Glutamatergic neuron (in vitro differentiated cells): ENCODE results near the gene AKAP3. TPM values are rescaled to one million over a fixed set of nuclear protein-coding genes. Genes with fewer than 3 reads are reported as not detected.

Experiments used
- DNase-seq: peaks from one replicate; pipeline ENCODE4 v3.0.0; 2022
- H3K27ac Mint-ChIP-seq: one replicate; pipeline ENCODE4 v1.8.0; 2020; ENCODE audit warnings: mild to moderate bottlenecking, mixed read lengths, inconsistent platforms; ENCODE audit not compliant: unreplicated experiment
- H3K27me3 Mint-ChIP-seq: one replicate; pipeline ENCODE4 v1.8.0; 2020; ENCODE audit warnings: mild to moderate bottlenecking, moderate library complexity, mixed read lengths, inconsistent platforms; ENCODE audit not compliant: unreplicated experiment
- H3K36me3 Mint-ChIP-seq: one replicate; pipeline ENCODE4 v1.8.0; 2020; ENCODE audit warnings: mild to moderate bottlenecking, mixed read lengths, inconsistent platforms; ENCODE audit not compliant: unreplicated experiment
- H3K4me1 Mint-ChIP-seq: one replicate; pipeline ENCODE4 v1.8.0; 2020; ENCODE audit warnings: mild to moderate bottlenecking, low read depth, mixed read lengths, inconsistent platforms; ENCODE audit not compliant: unreplicated experiment
- H3K4me3 Mint-ChIP-seq: one replicate; pipeline ENCODE4 v1.8.0; 2020; ENCODE audit warnings: mild to moderate bottlenecking, mixed read lengths, inconsistent platforms; ENCODE audit not compliant: unreplicated experiment
- H3K9me3 Mint-ChIP-seq: one replicate; pipeline ENCODE4 v1.8.0; 2020; ENCODE audit warnings: mild to moderate bottlenecking, moderate library complexity, mixed read lengths, inconsistent platforms; ENCODE audit not compliant: unreplicated experiment
- CTCF ChIP-seq: fragments of 200-600 bp; sonication (generic); IDR thresholded peaks from one replicate; pipeline ENCODE4 v1.5.0; 2021; ENCODE audit not compliant: partially characterized antibody, unreplicated experiment
- total RNA-seq: library from RNA; stranded (reverse); fragmentation: NEBNext Ultra II Directional; extraction: Animal tissue kit (Norgen Biotek cat#: 25700); gene quantifications from one replicate; pipeline ENCODE4 v1.2.1, GENCODE V29; 2021; ENCODE audit not compliant: unreplicated experiment

Gene AKAP3
- total RNA-seq, 1 donor from 2014 or later = 3.3 TPM

- no peak for TF ChIP-seq CTCF
- Mint-ChIP-seq H3K27ac (no peak overlapping the region), H3K27me3 (no peaks in the 10 kb centered on the region), H3K4me3 (no peak overlapping the region), H3K9me3 (no peaks in the 10 kb centered on the region), H3K36me3 (peaks cover 14% of the 10 kb centered on the region), H3K4me1 (no peaks in the 10 kb centered on the region)
- no peak for DNase-seq
Observed at GRCh38 chr12:4665236-4665635, 16.4 kb upstream of the AKAP3 start.

GRCh38 chr12:4663971-4664505 is 15.2 kb upstream of the AKAP3 start:
- Mint-ChIP-seq H3K27ac (no peak overlapping the region), H3K9me3 (no peaks in the 10 kb centered on the region), H3K27me3 (no peaks in the 10 kb centered on the region), H3K36me3 (peaks cover 14% of the 10 kb centered on the region), H3K4me3 (no peak overlapping the region), H3K4me1 (no peaks in the 10 kb centered on the region)
- no peak for DNase-seq
- no peak for TF ChIP-seq CTCF

GRCh38 chr12:4653691-4654090 is 4.8 kb upstream of the AKAP3 start:
- Mint-ChIP-seq H3K4me1 (peaks cover 22% of the 10 kb centered on the region), H3K4me3 (no peak overlapping the region), H3K27ac (no peak overlapping the region), H3K9me3 (no peaks in the 10 kb centered on the region), H3K27me3 (peaks cover 4% of the 10 kb centered on the region), H3K36me3 (no peaks in the 10 kb centered on the region)
- DNase-seq = no peak
- TF ChIP-seq CTCF = no peak

- H3K27me3 Mint-ChIP-seq = peaks cover 4% of the 10 kb centered on the region
- no peak overlapping the region for H3K4me3 Mint-ChIP-seq
- DNase-seq = no peak
- peaks cover 23% of the 10 kb centered on the region for H3K4me1 Mint-ChIP-seq
- H3K27ac Mint-ChIP-seq = no peak overlapping the region
- H3K9me3 Mint-ChIP-seq = no peaks in the 10 kb centered on the region
- TF ChIP-seq CTCF = no peak
- no peaks in the 10 kb centered on the region for H3K36me3 Mint-ChIP-seq
Observed at GRCh38 chr12:4653257-4653656, 4.4 kb upstream of the AKAP3 start.

- no peak for DNase-seq
- H3K4me1 Mint-ChIP-seq = peaks cover 29% of the 10 kb centered on the region
- H3K4me3 Mint-ChIP-seq = peak overlapping the region; percentile 89
- TF ChIP-seq CTCF = no peak
- H3K9me3 Mint-ChIP-seq = no peaks in the 10 kb centered on the region
- no peaks in the 10 kb centered on the region for H3K36me3 Mint-ChIP-seq
- peaks cover 4% of the 10 kb centered on the region for H3K27me3 Mint-ChIP-seq
- H3K27ac Mint-ChIP-seq = peak overlapping the region; percentile 97
Observed at GRCh38 chr12:4649358-4649661, 459 bp upstream of the AKAP3 start.
